ENCODE results near the gene TRHDE.

- TF ChIP-seq CTCF (IDR thresholded peaks at IDR 0.05; ENCODE audit: insufficient read depth, low read length) (no peak), POLR2AphosphoS5 (IDR thresholded peaks at IDR 0.05; ENCODE audit: low read depth) (no peak)
Observed at GRCh38 chr12:72366255-72366654, 94.1 kb downstream of the TRHDE start.

Measured in HL-60 (cell line).